GM12864 (cell line): Measurements from ENCODE around the gene PSMD9.

Experiments used
- DNase-seq: peaks from one replicate; pipeline ENCODE4 v3.0.0-alpha.2; 2011; ENCODE audit warnings: low read depth
- H3K4me3 ChIP-seq: 2 replicates; pipeline ENCODE4 v1.5.1; 2011; ENCODE audit warnings: mild to moderate bottlenecking, low read depth, low read length, control low read depth
- CTCF ChIP-seq: IDR thresholded peaks from 2 replicates; pipeline ENCODE4 v1.5.1; 2011; ENCODE audit warnings: low read depth, mild to moderate bottlenecking, moderate library complexity, low read length, control low read depth, inconsistent platforms; ENCODE audit errors: missing control alignments

The PSMD9 gene

DNA sequence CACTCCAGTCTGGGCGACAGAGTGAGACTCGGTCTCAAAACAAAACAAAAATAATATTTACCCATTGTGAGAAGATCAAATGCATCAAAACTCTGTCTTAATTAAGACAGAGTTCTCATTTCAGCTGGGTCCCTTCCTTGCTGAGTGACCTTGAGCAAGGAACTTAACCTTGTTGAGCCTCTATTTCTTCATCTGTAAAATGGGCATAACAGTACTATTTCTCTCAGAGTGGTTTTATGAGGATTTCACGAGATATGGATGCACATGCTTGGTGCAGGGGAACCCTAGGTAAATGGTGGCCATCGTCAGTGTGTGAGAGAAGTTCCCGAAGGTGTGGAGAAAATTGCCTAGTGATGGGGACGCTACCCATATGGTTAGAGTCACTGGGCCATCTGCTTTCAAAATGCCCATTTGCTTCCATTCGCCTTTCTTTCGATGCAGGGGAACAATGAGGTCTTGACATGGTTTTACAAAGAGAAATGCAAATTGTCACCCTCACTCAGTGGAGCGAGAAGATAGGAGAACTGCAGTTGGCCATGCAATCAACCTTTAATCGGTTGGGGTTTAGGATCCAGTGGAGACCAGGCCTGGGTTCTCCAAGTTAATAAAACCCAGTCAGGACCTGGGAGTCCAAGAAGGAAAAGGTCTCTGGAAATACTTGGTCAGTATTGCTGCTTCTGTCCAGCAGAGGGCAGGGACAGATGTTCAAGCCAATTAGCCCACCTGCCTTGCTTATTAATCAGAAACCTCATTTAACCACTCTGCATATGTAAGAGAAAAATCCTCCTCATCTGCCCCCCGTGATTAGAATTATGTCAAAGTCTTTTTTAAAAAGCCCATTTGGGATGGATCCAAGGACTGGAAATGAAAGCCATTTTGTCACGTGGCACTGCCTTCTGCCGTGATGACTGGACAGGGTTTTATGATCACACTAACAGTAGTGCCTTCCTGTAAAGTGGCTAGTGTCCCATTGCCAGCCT lies 67.0 kb downstream of the PSMD9 start:
- TF ChIP-seq CTCF, result peak; percentile 51
- no peak overlapping the region for H3K4me3 ChIP-seq
- DNase-seq, result no peak

- no peak overlapping the region for H3K4me3 ChIP-seq
- TF ChIP-seq CTCF, result no peak
- DNase-seq, result no peak
Observed at GRCh38 chr12:121957861-121958515, 69.4 kb downstream of the PSMD9 start.

GRCh38 chr12:121958541-121959240 lies 70.1 kb downstream of the PSMD9 start:
- no peak overlapping the region for H3K4me3 ChIP-seq
- no peak for DNase-seq
- TF ChIP-seq CTCF, result no peak

DNA sequence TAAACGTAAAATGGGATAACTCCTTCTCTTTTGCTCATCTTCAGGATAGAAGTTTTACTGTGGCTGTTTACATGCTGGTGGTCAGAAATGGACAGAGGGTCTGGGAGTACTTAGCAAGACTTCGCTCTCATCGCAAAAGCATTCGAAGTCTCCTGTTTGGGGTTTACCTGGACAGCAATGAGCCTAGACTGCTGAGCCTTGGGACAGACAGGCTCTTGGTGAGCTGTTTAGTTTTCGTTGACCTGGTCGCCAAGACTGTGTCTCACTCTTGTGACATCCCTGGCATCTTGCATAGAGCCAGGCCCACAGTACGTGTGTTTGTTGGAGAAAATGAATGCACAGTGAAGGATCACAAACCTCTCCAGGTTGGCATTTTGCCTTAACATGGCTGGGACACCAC lies 72.0 kb downstream of the PSMD9 start:
- TF ChIP-seq CTCF, result no peak
- DNase-seq, result no peak

DNA sequence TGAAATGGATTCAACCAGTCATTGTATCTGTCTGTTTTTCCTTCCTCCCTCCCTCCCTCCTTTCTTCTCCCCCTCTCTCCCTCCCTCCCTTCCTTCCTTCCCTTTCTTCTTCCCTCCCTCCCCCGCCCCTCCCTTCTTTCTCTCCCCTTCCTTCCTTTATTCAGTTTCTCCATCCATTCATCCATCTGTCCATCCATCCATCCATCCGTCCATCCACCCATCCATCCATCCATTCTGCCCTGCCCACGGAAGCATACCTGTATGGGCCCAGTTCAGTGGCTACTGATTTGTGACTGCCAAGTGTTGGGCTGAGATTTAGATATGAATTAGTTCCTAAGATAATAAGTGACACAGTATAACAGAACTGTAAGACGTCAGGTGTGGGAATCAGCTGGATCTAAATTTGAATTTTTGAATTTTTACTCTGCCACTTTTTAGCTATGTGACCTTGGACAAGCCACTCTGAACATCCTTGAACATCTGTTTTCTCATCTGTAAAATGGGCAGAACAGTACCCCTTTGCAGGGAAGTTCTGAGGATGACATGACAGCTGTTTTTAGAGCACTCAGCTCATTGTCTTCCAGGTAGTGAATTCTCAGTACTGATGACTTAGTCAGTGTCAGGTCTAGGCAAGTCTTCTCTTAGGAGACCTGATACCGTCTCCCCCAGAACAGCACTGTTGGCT lies 72.7 kb downstream of the PSMD9 start:
- no peak overlapping the region for H3K4me3 ChIP-seq
- DNase-seq, result no peak
- TF ChIP-seq CTCF, result no peak

More for the DNA sequence above, 72.0 kb downstream of the PSMD9 start:
- no peak overlapping the region for H3K4me3 ChIP-seq

- DNase-seq, result no peak
- no peak for TF ChIP-seq CTCF
Observed at GRCh38 chr12:121963341-121964018, 74.9 kb downstream of the PSMD9 start.

More at GRCh38 chr12:121963341-121964018, 74.9 kb downstream of the PSMD9 start:
- no peak overlapping the region for H3K4me3 ChIP-seq
